ENCODE measurements around the gene NDUFAF4. TPM values are rescaled to one million over a fixed set of nuclear protein-coding genes. Genes with fewer than 3 reads are reported as not detected.

NDUFAF4 gene
- total and polyA plus RNA-seq, 2 of the 13 experiments (the other 11 are each of a cell fraction or from before 2014, with no cell fraction given) = 41.3 to 59.7 TPM

- TF ChIP-seq ZNF781 (CRISPR knock-in tag; IDR thresholded peaks at IDR 0.05; ENCODE audit: borderline replicate concordance, not compliant biosample characterization) = peak; percentile 32
- no peak for TF ChIP-seq ZNF652 (CRISPR knock-in tag; IDR thresholded peaks at IDR 0.05; ENCODE audit: borderline replicate concordance, low read depth)
- TF ChIP-seq TRAFD1 (CRISPR knock-in tag; IDR thresholded peaks at IDR 0.05; ENCODE audit: borderline replicate concordance) = no peak
- TF ChIP-seq, protein P1, sequence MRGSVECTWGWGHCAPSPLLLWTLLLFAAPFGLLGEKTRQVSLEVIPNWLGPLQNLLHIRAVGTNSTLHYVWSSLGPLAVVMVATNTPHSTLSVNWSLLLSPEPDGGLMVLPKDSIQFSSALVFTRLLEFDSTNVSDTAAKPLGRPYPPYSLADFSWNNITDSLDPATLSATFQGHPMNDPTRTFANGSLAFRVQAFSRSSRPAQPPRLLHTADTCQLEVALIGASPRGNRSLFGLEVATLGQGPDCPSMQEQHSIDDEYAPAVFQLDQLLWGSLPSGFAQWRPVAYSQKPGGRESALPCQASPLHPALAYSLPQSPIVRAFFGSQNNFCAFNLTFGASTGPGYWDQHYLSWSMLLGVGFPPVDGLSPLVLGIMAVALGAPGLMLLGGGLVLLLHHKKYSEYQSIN (CRISPR knock-in tag; IDR thresholded peaks at IDR 0.05; ENCODE audit: borderline replicate concordance) = no peak
- peak; percentile 63; the same call in 1 of the 2 replicates for TF ChIP-seq IRF2 (CRISPR knock-in tag; IDR thresholded peaks at IDR 0.05)
- no peak for TF ChIP-seq MIER3 (CRISPR knock-in tag; IDR thresholded peaks at IDR 0.05; ENCODE audit: borderline replicate concordance)
- TF ChIP-seq NFYB (CRISPR knock-in tag; IDR thresholded peaks at IDR 0.05) = no peak
- no peak for TF ChIP-seq ZNF567 (CRISPR knock-in tag; IDR thresholded peaks at IDR 0.05; ENCODE audit: borderline replicate concordance)
- TF ChIP-seq CHD2 (IDR thresholded peaks at IDR 0.05; ENCODE audit: low read depth, low read length) = no peak
- no peak; the same call in none of the 2 replicates for TF ChIP-seq ETV6 (CRISPR knock-in tag; conservative IDR thresholded peaks at IDR 0.05)
- no peak for TF ChIP-seq TP53 (CRISPR knock-in tag; conservative IDR thresholded peaks at IDR 0.05)
- no peak for TF ChIP-seq SYNCRIP (IDR thresholded peaks at IDR 0.05; ENCODE audit: insufficient read depth, low read depth, low read length)
- no peak; the same call in 1 of the 2 replicates for TF ChIP-seq SNAPC2 (CRISPR knock-in tag; IDR thresholded peaks at IDR 0.05)
- TF ChIP-seq TAF15 (IDR thresholded peaks at IDR 0.05; ENCODE audit: low read depth, low read length, poor library complexity, severe bottlenecking) = no peak
- peak; percentile 75; the same call in 1 of the 2 replicates for TF ChIP-seq NR0B2 (CRISPR knock-in tag; IDR thresholded peaks at IDR 0.05)
- no peak for TF ChIP-seq NONO (IDR thresholded peaks at IDR 0.05)
- peak; percentile 72 for TF ChIP-seq NONO (CRISPR knock-in tag; conservative IDR thresholded peaks at IDR 0.05)
- no peak for TF ChIP-seq GLI4 (CRISPR knock-in tag; IDR thresholded peaks at IDR 0.05; ENCODE audit: borderline replicate concordance)
- no peak for TF ChIP-seq ZKSCAN8 (CRISPR knock-in tag; IDR thresholded peaks at IDR 0.05; ENCODE audit: borderline replicate concordance)
- no peak for TF ChIP-seq TBP (CRISPR knock-in tag; IDR thresholded peaks at IDR 0.05)
- TF ChIP-seq SIN3A (IDR thresholded peaks at IDR 0.05; ENCODE audit: borderline replicate concordance, low read depth, low read length) = 0 out of 2 replicates have a peak, but pooled peaks have one; percentile 74
- TF ChIP-seq ZNF670 (CRISPR knock-in tag; IDR thresholded peaks at IDR 0.05; ENCODE audit: borderline replicate concordance) = no peak
- no peak for TF ChIP-seq ZFP90 (CRISPR knock-in tag; IDR thresholded peaks at IDR 0.05; ENCODE audit: borderline replicate concordance)
- TF ChIP-seq SRF (IDR thresholded peaks at IDR 0.05; ENCODE audit: low read depth, low read length) = no peak
- no peak for TF ChIP-seq ZKSCAN1 (IDR thresholded peaks at IDR 0.05; ENCODE audit: low read length)
- peak; percentile 89 for TF ChIP-seq ZNF878 (CRISPR knock-in tag; IDR thresholded peaks at IDR 0.05)
- peak; percentile 83 for TF ChIP-seq SPEN (CRISPR knock-in tag; IDR thresholded peaks at IDR 0.05; ENCODE audit: low read depth)
Observed at GRCh38 chr6:96897396-96898240, at the start of gene NDUFAF4 (continued).

Data from HepG2 (cell line).